Measurements from ENCODE around the gene PSMB8.
"Not testable (repeated sequence)": the region's sequence is repeated elsewhere in the genome, so short reads cannot be mapped to it uniquely, and the experiment has no call there.

The PSMB8 gene

GRCh38 chr6:32887616-32888015 is 43.8 kb upstream of the PSMB8 start:
- no peak overlapping the region for H3K27ac ChIP-seq
- H3K9ac ChIP-seq: no peak overlapping the region
- no peak overlapping the region for H3K4me3 ChIP-seq (ENCODE audit: low read depth, low read length)
- no peaks in the 10 kb centered on the region for H3K9me3 ChIP-seq (ENCODE audit: control insufficient read depth, low read length)
- no peaks in the 10 kb centered on the region for H3K4me1 ChIP-seq
- H3K36me3 ChIP-seq (ENCODE audit: control insufficient read depth, insufficient read depth, low read length): no peaks in the 10 kb centered on the region
- no peaks in the 10 kb centered on the region for H3K27me3 ChIP-seq (ENCODE audit: control insufficient read depth, insufficient read depth, low read length)
- H3K4me2 ChIP-seq (ENCODE audit: low read length): no peak overlapping the region
- no peak for TF ChIP-seq CTCF (IDR thresholded peaks at IDR 0.05)
- H2AFZ ChIP-seq: no peak overlapping the region
- no peaks in the 10 kb centered on the region for H3K79me2 ChIP-seq

GRCh38 chr6:32886681-32887383 is 43.0 kb upstream of the PSMB8 start:
- no peaks in the 10 kb centered on the region for H3K27me3 ChIP-seq (ENCODE audit: control insufficient read depth, insufficient read depth, low read length)
- no peak overlapping the region for H3K9ac ChIP-seq
- no peak overlapping the region for H2AFZ ChIP-seq
- no peaks in the 10 kb centered on the region for H3K79me2 ChIP-seq
- H3K36me3 ChIP-seq (ENCODE audit: control insufficient read depth, insufficient read depth, low read length): no peaks in the 10 kb centered on the region
- no peaks in the 10 kb centered on the region for H3K4me1 ChIP-seq
- TF ChIP-seq CTCF (IDR thresholded peaks at IDR 0.05): no peak
- H3K9me3 ChIP-seq (ENCODE audit: control insufficient read depth, low read length): no peaks in the 10 kb centered on the region
- H3K27ac ChIP-seq: no peak overlapping the region
- H3K4me3 ChIP-seq (ENCODE audit: low read depth, low read length): no peak overlapping the region
- no peak overlapping the region for H3K4me2 ChIP-seq (ENCODE audit: low read length)

- no peaks in the 10 kb centered on the region for H3K27me3 ChIP-seq (ENCODE audit: control insufficient read depth, insufficient read depth, low read length)
- no peak overlapping the region for H2AFZ ChIP-seq
- no peaks in the 10 kb centered on the region for H3K36me3 ChIP-seq (ENCODE audit: control insufficient read depth, insufficient read depth, low read length)
- TF ChIP-seq CTCF (IDR thresholded peaks at IDR 0.05): peak; percentile 72
- no peak overlapping the region for H3K4me2 ChIP-seq (ENCODE audit: low read length)
- H3K4me1 ChIP-seq: no peaks in the 10 kb centered on the region
- H3K27ac ChIP-seq: no peak overlapping the region
- no peaks in the 10 kb centered on the region for H3K79me2 ChIP-seq
- no peak overlapping the region for H3K4me3 ChIP-seq (ENCODE audit: low read depth, low read length)
- no peak overlapping the region for H3K9ac ChIP-seq
- no peaks in the 10 kb centered on the region for H3K9me3 ChIP-seq (ENCODE audit: control insufficient read depth, low read length)
Measured at GRCh38 chr6:32885698-32886286, 41.9 kb upstream of the PSMB8 start.

- Histone ChIP-seq H3K9me3 (ENCODE audit: control insufficient read depth, low read length) (no peaks in the 10 kb centered on the region), H3K79me2 (no peaks in the 10 kb centered on the region), H3K36me3 (ENCODE audit: control insufficient read depth, insufficient read depth, low read length) (no peaks in the 10 kb centered on the region), H3K9ac (no peak overlapping the region), H3K27me3 (ENCODE audit: control insufficient read depth, insufficient read depth, low read length) (no peaks in the 10 kb centered on the region), H3K4me3 (ENCODE audit: low read depth, low read length) (no peak overlapping the region), H2AFZ (no peak overlapping the region), H3K4me1 (no peaks in the 10 kb centered on the region), H3K27ac (no peak overlapping the region), H3K4me2 (ENCODE audit: low read length) (no peak overlapping the region)
- TF ChIP-seq CTCF (IDR thresholded peaks at IDR 0.05): no peak
Measured at GRCh38 chr6:32883789-32884188, 39.9 kb upstream of the PSMB8 start.

- H3K4me2 ChIP-seq (ENCODE audit: low read length): no peak overlapping the region
- no peaks in the 10 kb centered on the region for H3K9me3 ChIP-seq (ENCODE audit: control insufficient read depth, low read length)
- no peak overlapping the region for H3K9ac ChIP-seq
- H3K4me3 ChIP-seq (ENCODE audit: low read depth, low read length): no peak overlapping the region
- H3K36me3 ChIP-seq (ENCODE audit: control insufficient read depth, insufficient read depth, low read length): no peaks in the 10 kb centered on the region
- TF ChIP-seq CTCF (IDR thresholded peaks at IDR 0.05): no peak
- no peaks in the 10 kb centered on the region for H3K4me1 ChIP-seq
- no peaks in the 10 kb centered on the region for H3K79me2 ChIP-seq
- no peak overlapping the region for H2AFZ ChIP-seq
- H3K27ac ChIP-seq: no peak overlapping the region
- no peaks in the 10 kb centered on the region for H3K27me3 ChIP-seq (ENCODE audit: control insufficient read depth, insufficient read depth, low read length)
Measured at GRCh38 chr6:32882879-32883250, 39.0 kb upstream of the PSMB8 start.

- H3K27me3 ChIP-seq (ENCODE audit: control insufficient read depth, insufficient read depth, low read length); H3K9me3 ChIP-seq (ENCODE audit: control insufficient read depth, low read length); H3K9ac ChIP-seq; H3K4me2 ChIP-seq (ENCODE audit: low read length); H2AFZ ChIP-seq; H3K79me2 ChIP-seq; H3K36me3 ChIP-seq (ENCODE audit: control insufficient read depth, insufficient read depth, low read length); H3K4me3 ChIP-seq (ENCODE audit: low read depth, low read length); H3K27ac ChIP-seq; H3K4me1 ChIP-seq: not testable (repeated sequence)
Measured at GRCh38 chr6:32880962-32881361, 37.1 kb upstream of the PSMB8 start.
